SK-N-MC (cell line): ENCODE results near the gene ALS2.

Experiments used
- FOXP2 ChIP-seq: optimal IDR thresholded peaks from 2 replicates; pipeline ENCODE3; 2011; ENCODE audit warnings: mild to moderate bottlenecking, moderate library complexity; ENCODE audit not compliant: insufficient read depth; ENCODE audit errors: extremely low read length, control extremely low read depth
- POLR2AphosphoS5 ChIP-seq: IDR thresholded peaks from 2 replicates; pipeline ENCODE4 v1.6.1; 2012; ENCODE audit warnings: mild to moderate bottlenecking, low read depth, low read length, borderline replicate concordance

DNA sequence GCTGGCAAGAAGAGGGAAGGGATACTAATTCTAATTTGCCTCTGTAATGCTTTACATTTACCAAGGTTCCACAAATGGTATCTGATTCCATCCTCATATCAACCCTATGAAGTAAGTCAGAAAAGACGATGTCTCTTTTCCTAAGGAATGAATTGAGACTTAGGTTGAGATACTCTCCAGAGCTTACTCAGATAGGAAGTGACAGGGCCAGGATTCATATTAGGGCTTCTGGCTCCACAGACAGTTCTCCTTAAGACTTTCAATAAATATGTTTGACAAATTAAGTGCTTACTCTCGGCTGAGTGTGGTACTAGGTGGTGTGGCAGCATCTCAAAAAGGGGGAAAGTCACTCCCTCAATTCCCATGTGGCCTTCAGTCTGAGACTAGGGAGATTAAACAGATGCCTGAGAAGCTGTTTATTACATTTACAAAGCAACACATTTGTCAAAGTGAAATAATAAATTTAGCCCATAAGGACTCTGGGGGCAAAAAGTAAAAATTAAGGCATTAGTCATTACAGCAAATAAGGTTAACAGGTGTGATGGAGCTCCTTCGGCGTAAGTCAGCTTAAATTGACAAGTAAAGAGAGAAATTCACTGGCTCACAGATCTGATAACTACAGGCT lies 39.8 kb upstream of the ALS2 start:
- TF ChIP-seq FOXP2 (no peak), POLR2AphosphoS5 (no peak)
